Measurements from ENCODE around the gene CD180.

CD180 gene

DNA sequence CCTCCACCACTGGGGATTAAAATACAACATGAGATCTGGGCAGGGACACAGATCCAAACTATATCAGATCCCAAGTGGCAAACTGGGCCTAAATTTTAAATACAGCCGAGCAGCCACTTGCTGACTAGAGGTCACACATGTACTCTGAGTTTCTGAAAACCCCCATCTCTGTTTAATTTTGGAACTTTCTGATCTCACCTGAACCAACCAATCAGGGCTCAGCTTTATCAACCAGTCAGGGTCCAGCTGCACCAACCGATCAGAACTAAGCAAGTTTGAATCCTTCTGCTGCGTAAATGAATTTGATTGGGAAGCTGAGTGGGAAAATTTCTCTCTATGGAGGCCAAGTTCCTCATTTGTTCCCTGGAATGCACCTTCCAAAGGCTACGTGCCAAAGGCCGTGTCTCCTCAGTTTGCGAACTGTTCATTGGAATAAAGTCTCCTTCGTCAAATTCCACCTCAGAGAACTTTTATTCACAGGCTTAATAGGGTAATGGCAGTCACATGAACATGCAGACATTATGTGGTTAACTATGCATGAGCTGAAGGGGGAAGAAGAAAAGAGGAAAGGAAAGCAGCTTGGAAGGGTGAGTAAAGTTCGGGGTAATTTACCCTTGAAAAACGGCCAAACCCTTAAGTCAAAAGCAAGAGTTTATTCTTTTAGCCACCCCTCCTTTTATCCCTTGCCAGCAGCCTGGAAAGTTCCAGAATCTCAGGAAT, 3.7 kb downstream of the CD180 start:
- TF ChIP-seq, protein P1, sequence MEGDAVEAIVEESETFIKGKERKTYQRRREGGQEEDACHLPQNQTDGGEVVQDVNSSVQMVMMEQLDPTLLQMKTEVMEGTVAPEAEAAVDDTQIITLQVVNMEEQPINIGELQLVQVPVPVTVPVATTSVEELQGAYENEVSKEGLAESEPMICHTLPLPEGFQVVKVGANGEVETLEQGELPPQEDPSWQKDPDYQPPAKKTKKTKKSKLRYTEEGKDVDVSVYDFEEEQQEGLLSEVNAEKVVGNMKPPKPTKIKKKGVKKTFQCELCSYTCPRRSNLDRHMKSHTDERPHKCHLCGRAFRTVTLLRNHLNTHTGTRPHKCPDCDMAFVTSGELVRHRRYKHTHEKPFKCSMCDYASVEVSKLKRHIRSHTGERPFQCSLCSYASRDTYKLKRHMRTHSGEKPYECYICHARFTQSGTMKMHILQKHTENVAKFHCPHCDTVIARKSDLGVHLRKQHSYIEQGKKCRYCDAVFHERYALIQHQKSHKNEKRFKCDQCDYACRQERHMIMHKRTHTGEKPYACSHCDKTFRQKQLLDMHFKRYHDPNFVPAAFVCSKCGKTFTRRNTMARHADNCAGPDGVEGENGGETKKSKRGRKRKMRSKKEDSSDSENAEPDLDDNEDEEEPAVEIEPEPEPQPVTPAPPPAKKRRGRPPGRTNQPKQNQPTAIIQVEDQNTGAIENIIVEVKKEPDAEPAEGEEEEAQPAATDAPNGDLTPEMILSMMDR (IDR thresholded peaks at IDR 0.05), result no peak

DNA sequence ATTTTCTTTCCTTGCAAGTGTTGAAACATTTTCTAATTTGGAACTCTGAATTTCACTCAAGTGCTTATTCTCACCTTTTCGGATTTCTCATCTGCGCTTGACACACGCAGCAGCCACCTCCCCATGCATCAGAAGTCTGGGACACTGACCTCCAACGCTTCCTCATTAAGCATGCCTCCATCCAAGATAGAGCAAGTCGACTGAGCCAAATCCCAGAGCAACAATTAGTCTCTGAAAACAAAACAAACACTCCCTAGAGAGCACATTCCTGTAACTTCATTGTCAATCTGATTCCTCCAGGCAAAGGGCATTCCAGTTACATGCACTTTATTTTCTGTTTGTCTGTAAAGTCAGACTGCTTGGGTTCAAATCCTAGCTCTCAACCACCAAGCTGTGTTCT, 5.7 kb downstream of the CD180 start:
- TF ChIP-seq, protein P1 (IDR thresholded peaks at IDR 0.05), result no peak

DNA sequence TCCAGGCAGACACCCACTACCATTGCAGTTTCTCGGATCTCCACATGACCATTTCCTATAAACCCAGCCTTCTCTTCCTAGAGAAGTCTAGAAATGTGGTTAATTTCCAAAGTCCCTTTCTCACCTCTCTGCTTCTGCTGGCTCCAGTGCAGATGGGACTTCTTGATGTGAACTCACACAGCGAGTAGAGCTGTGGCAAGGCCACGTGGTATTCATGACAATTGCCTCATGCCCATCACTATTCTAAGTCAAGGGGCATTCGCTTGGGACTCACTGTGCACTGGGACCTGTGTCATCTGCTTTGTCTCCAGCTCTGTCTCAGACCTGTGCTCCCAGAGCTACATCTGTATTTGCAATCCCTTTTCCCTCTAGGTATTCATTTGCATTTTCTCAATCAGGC, 6.2 kb downstream of the CD180 start:
- TF ChIP-seq, protein P1 (IDR thresholded peaks at IDR 0.05), result no peak

DNA sequence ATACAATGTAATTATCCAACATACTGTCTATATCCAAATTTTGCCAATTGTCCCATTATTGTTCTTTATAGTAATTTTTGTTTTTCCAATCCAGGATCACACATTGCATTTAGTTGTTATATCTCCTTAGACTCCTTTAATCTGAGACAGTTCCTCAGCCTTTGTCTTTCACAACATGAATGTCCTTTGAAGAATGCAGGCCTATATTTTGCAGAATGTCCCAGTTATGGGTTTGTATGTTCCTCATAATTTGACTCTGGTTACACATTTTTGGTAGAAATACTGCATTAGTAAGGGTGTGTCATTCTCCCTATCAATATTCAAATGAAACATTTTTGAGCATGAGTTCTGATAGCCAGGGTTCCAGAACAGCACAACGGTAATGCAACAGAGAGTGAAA, 6.7 kb downstream of the CD180 start:
- TF ChIP-seq, protein P1 (IDR thresholded peaks at IDR 0.05), result no peak

DNA sequence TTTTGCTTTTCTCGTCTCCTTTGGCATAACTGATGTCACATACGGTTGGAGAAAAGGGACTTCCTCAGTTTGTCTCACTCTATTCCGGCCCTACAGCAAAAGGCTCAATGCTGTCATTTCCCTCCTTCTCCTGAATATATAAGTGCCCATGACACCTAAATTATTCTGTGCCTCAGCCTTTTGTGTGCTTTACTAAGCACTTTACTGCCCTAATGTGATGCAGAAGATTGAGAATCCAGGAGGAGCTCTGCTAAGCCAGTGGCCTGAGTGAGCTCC, 7.6 kb downstream of the CD180 start:
- TF ChIP-seq, protein P1 (IDR thresholded peaks at IDR 0.05), result no peak

DNA sequence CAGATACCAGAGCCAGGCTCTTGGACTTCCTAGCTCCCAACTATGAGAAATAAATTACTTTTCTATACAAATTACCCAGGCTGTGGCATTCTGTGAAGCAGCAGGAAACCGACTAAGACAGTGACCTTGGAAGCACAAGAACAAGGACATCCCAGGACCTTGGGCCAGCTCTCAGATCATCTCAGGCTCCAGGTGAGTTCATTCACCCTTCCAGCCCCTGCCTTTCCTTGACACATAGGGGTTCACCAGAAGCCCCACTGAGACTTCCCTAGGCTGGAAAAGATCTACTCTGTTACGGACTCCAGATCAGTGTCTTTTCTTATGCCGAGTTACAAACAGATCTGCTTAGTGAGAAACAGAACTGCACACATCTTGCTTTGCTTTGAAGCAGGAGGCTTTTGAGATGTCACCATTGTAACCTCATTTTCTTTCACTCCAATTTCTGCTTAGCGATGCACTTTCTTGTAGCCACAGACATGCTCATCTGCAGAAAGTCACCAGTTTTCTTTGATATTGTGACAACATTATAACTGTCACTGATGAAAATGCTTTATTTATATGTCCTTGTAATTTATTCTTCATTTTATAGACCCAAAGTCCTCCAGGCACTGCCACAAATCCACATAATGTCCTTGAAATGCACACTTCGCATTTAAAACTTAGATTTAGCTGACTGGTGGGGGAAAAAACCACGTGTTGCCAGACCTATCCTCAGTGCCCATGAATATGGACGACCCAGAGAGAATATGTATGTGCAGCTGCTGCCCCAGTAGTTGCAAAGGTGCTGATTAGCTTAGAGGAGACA, 8.1 kb downstream of the CD180 start:
- TF ChIP-seq, protein P1 (IDR thresholded peaks at IDR 0.05), result no peak

DNA sequence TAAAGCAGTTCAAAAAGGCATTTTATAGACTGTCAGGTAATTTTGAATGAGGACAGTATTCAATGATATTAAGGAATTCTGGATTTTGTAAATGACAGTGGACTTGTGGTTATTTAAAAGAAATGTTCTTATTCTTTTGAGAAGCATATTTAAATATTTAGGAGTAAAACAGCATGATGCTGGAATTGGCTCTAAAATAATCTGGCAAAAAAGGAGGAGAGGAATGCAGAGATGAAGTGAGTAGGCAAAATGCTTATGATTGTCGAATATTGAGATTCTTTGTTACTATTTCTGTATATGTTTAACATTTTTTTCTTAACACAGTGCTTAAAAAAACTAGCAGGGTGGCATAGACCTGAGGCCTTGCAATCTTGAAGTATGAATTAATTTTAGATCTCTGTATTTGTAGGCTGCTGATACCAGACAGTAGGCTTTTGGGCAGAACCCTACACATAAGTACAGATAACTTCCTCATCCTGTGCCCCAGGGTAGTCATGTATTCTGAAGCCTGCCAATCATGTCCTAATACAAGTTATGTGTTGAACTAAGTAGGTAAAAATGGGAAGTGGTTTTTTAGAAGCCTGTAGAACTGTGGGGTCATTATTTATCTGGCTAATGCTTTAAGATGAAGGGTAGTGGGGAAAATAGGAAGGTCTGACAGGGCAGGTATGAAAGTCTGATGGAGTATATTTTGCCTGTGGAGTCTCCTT, 9.4 kb downstream of the CD180 start:
- TF ChIP-seq, protein P1 (IDR thresholded peaks at IDR 0.05), result no peak
